GM19025 (cell line): Measurements from ENCODE around the gene DHX8.
"Not testable (repeated sequence)": the region's sequence is repeated elsewhere in the genome, so short reads cannot be mapped to it uniquely, and the experiment has no call there.

Experiments
- ATAC-seq: cut with Tn5 transposase; IDR thresholded peaks from one replicate; pipeline ENCODE4 v1.9.1; 2021; ENCODE audit warnings: mild to moderate bottlenecking, low read depth, moderate library complexity; ENCODE audit not compliant: unreplicated experiment

The DHX8 gene

DNA sequence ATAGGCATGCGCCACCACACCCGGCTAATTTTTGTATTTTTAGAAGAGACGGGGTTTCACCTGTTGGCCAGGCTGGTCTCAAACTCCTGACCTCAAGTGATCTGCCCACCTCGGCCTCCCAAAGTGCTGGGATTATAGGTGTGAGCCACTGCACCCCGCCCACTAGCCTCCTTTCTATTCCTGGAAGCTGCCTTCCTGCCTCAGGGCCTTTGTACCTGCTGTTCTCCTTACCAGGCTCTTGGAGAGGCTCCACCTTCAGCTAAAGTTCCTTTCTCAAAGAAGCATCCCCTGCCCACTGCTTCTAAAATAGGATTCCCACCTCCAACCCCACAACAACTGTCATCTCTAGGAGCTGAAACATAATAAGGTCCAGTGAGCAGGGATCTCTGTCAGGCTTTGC is 23.9 kb upstream of the DHX8 start:
- ATAC-seq = not testable (repeated sequence)

- ATAC-seq = no peak
Measured at GRCh38 chr17:43461185-43461584, 22.6 kb upstream of the DHX8 start.

DNA sequence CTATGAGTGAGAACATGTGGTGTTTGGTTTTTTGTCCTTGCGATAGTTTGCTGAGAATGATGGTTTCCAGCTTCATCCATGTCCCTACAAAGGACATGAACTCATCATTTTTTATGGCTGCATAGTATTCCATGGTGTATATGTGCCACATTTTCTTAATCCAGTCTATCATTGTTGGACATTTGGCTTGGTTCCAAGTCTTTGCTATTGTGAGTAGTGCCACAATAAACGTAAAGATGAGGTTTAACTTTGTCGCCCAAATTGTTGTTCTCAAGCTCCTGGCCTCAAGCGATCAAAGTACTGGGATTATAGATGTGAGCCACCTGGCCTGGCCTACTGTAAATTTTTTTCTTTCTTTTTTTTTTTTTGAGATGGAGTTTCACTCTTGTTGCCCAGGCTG is 21.2 kb upstream of the DHX8 start:
- ATAC-seq = not testable (repeated sequence)

- ATAC-seq = no peak
Measured at GRCh38 chr17:43463241-43463640, 20.5 kb upstream of the DHX8 start.

DNA sequence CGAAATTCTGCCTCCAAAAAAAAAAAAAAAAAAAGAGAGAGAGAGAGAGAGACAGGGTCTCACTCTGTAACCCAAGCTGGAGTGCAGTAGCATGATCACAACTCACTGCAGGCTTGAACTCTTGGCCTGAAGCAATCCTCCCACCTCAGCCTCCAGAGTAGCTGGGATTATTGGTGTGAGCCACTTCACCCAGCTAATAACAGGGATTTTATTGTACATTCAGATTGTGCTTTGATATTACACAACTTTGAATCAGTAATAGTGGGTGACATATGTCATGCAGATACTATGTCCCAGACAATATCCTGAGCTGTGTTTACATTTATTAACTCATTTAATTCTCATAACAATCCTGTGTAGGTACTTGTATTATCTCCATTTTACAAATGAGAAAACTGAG is 19.7 kb upstream of the DHX8 start:
- no peak for ATAC-seq

DNA sequence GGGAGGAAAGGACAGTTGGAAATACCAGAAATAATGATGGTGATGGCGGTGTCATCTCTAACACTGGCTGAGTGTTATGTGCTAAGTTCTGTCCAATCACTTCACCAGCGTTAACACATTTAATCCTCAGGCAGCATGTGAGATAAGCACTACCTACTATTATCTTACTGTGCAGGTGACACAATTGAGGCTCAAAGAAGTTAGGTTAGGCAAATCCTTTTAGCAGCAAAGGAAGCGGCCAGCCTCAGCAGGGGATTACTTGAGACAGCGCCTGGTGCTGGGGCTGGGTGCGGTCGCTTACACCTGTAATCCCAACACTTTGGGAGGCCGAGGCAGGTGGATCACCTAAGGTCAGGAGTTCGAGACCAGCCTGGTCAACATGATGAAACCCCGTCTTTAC is 18.7 kb upstream of the DHX8 start:
- no peak for ATAC-seq

- ATAC-seq = no peak
Measured at GRCh38 chr17:43467981-43468581, 15.7 kb upstream of the DHX8 start.

GRCh38 chr17:43468691-43469139 is 15.1 kb upstream of the DHX8 start:
- no peak for ATAC-seq

- no peak for ATAC-seq
Measured at GRCh38 chr17:43469145-43469544, 14.6 kb upstream of the DHX8 start.

DNA sequence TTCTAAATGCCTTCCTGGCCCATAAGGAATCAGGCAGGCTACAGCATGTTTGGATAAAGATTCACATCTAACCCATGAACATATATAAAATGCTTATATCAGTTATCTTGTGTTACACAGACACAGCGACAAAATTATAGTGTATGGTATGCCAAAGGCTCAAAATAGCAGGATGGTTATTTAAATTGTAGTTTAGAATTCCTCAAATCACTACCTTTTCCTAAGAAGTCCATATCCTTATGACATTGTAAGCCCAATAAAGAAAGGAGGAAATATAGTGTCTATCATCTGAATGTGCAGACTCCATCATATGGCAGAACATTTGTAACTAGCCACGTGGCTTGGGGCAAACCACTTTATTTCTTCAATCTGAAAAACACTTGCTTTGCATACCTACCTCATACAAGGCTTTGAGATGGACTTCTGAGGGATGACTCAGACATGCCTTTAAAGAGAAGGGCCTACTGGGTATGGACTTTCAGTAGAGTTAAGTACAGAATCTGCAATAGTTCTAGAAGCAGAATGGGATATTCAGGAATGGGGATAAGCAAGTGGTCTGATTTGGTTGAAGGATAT is 12.1 kb upstream of the DHX8 start:
- no peak for ATAC-seq

DNA sequence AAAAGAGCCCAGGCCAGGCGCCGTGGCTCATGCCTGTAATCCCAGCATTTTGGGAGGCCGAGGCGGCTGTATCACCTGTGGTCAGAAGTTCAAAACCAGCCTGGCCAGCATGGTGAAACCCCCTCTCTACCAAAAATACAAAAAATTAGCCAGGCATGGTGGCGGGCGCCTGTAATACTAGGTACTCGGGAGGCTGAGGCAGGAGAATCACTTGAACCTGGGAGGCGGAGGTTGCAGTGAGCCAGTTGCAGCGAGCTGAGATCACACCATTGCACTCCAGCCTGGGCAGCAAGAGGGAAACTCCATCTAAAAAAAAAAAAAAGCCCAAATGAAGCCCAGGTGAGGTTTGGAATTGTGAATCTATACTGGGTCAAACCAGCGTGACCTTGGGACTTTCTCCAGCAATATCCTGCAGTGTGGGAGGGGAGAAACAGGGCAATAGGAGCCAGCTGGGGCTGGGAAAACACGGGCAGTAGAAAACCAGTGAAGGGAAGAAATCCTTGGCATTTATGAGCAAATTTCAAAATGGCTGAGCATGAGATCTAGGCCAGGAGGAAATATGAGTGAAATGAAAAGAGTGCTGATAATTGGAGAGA is 8.2 kb upstream of the DHX8 start:
- ATAC-seq = no peak

DNA sequence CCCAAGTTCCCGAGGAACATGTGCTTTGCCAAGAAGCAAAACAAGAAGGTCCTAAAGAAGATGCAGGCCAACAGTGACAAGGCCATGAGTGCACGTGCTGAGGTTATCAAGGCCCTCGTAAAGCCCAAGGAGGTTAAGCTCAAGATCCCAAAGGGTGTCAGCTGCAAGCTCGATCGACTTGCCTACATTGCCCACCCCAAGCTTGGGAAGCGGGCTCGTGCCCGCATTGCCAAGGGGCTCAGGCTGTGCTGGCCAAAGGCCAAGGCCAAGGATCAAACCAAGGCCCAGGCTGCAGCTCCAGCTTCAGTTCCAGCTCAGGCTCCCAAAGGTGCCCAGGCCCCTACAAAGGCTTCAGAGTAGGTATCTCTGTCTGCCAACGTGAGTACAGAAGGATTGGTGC is 7.5 kb upstream of the DHX8 start:
- not testable (repeated sequence) for ATAC-seq

GRCh38 chr17:43477832-43478634 is 5.7 kb upstream of the DHX8 start:
- ATAC-seq = no peak

GRCh38 chr17:43479948-43480347 is 3.8 kb upstream of the DHX8 start:
- ATAC-seq = no peak

DNA sequence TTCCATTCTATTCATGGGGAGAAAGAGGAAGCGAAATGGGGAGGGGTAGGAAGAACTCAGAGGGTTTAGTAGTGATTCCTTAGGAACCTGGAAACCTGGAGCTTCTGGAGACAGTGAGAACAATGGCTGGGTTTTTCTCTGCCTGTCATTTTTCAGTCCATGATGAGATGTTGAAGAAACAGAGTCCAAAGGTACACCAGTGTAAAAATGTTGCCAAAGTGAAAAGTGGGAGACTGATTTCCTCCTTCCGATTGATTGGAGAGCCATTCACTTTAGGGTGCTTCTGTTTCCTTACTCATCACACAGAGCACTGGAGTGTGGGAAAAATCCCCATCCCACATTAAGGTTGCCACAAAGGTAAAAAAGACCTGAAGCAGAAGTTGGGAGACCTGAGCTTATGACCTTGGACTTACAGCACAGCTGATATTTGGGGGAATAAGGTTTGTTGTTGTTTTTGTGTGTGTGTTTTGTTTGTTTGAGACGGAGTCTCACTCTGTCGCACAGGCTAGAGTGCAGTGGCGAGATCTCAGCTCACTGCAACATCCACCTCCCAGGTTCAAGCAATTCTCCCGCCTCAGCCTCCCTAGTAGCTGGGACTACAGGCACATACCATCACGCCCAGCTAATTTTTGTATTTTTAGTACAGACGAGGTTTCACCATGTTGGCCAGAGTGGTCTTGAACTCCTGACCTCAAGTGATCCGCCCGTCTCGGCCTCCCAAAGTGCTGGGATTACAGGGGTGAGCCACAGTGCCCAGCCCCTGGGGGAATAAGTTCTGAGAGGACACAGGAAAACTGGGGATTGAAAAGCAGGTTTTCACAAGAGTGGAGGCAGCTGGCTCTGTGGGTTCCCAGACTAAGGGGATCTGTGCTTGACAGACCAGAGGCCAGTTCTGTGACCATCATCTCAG is 1.4 kb upstream of the DHX8 start:
- no peak for ATAC-seq

DNA sequence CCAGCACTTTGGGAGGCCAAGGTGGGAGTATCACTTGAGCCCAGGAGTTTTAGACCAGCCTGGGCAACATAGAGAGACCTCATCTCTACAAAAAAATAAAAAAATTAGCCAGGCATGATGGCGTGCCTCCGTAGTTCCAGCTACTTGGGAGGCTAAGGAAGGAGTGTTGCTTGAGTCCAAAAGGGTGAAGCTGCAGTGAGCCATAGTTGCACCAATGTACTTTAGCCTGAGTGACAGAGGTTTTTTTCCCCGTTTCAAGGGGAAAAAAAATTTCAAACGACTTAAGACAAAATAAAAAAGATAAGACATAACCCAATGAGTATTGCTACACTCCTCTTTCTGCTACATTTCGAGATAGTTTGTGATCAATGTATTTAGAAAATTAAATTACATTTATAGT is 6.8 kb downstream of the DHX8 start:
- no peak for ATAC-seq

GRCh38 chr17:43509440-43509839 is 25.7 kb downstream of the DHX8 start:
- ATAC-seq = not testable (repeated sequence)

DNA sequence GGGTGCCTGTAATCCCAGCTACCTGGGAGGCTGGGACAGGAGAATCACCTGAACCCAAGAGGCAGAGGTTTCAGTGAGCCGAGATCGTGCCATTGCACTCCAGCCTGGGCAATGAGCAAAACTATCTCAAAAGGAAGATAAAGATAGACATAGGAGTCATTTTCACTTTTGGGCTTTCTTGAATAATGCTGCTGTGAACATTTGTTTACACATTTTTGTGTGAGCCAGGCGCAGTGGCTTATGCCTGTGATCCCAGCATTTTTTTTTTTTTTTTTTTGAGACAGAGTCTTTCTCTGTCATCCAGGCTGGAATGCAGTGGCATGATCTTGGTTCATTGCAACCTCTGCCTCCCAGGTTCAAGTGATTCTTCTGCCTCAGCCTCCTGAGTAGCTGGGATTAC is 27.4 kb downstream of the DHX8 start:
- ATAC-seq = not testable (repeated sequence)

DNA sequence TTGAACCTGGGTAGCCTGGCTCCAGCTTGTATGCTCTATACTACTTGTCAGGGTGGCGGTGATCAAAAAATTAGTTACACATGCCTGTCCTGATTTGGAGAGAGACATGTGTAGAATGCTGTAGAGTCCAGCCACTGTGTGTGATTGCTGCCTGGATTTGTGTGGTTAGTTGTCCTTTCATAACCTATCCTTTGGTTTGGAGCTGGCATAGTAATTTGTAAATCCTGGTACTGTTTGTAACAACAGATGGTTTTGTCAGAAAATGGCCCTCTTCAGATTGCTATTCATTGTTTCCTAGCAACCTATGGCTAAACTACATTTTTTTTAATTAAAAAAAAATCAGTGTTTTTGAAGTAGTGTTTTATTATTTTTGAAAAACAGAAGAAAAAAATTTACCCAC is 31.9 kb downstream of the DHX8 start:
- ATAC-seq = no peak

DNA sequence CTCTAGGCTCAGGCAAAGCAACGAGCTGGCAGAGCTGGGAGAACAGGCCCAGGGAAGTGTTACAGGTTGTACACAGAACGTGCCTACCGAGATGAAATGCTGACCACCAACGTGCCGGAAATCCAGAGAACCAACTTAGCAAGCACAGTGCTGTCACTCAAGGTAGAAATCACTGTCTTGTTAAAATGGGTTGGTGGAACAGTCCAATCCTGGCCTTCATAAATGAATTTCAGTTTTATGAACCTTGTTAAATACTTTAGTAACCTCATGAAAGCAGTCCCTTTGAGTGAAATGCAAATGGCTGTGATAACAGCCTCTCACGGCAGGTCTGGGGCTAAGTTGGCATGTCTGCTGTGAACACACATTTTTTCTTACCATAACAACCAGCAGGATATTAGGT is 33.4 kb downstream of the DHX8 start:
- ATAC-seq = peak; percentile 40
